ENCODE measurements around the gene AK6.

AK6 gene

GRCh38 chr5:69313428-69313827 lies 55.9 kb downstream of the AK6 start:
- H3K27ac ChIP-seq = no peak overlapping the region
- TF ChIP-seq ZFX (IDR thresholded peaks at IDR 0.05) = no peak
- no peak for TF ChIP-seq CTCF (conservative IDR thresholded peaks at IDR 0.05)

GRCh38 chr5:69312459-69313160 lies 56.7 kb downstream of the AK6 start:
- H3K27ac ChIP-seq = no peak overlapping the region
- TF ChIP-seq ZFX (IDR thresholded peaks at IDR 0.05) (no peak), CTCF (conservative IDR thresholded peaks at IDR 0.05) (no peak)

DNA sequence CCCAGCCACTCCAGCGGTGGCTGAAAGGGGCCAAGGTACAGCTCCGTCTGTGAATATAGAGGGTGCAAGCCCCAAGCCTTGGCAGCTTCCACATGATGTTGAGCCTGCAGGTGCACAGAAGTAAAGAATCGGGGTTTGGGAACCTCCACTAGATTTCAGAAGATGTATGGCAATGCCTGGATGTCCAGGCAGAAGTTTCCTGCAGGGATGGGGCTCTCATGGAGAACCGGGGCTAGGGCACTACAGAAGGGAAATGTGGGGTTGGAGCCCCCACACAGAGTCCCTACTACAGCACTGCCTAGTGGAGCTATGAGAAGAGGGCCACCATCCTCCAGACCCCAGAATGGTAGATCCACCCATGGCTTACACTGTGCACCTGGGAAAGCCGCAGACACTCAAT lies 59.9 kb downstream of the AK6 start:
- no peak overlapping the region for H3K27ac ChIP-seq
- TF ChIP-seq ZFX (IDR thresholded peaks at IDR 0.05) (no peak), CTCF (conservative IDR thresholded peaks at IDR 0.05) (no peak)

DNA sequence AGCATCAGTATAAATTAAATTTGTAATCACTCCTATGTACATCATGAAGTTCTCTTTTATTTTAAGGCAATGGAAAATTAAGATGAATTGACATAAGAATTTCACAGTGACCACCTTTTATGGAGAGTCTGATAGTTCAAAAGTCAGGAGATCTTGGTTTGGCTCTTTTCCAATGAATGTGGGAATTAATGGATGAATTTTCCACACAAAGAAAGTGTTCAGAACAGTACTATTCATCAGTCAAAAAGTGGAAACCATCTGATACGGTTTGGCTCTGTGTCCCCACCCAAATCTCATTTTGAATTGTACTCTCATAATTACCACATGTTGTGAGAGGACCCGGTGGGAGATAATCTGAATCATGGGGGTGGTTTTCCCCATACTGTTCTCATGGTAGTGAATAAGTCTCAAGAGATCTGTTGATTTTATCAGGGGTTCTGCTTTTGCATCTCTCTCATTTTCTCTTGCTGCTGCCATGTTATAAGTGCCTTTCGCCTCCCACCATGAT lies 61.2 kb downstream of the AK6 start:
- TF ChIP-seq CTCF (conservative IDR thresholded peaks at IDR 0.05) = no peak
- no peak for TF ChIP-seq ZFX (IDR thresholded peaks at IDR 0.05)
- H3K27ac ChIP-seq = no peak overlapping the region

GRCh38 chr5:69305512-69305911 lies 63.8 kb downstream of the AK6 start:
- no peak overlapping the region for H3K27ac ChIP-seq
- no peak for TF ChIP-seq ZFX (IDR thresholded peaks at IDR 0.05)
- no peak for TF ChIP-seq CTCF (conservative IDR thresholded peaks at IDR 0.05)
